GM12878 (cell line): ENCODE measurements around the gene DIAPH3. TPM values are rescaled to one million over a fixed set of nuclear protein-coding genes. Genes with fewer than 3 reads are reported as not detected.

Source experiments
- ATAC-seq: fragments of 200-7000 bp; cut with Tn5 transposase; 3 replicates; pipeline ENCODE4 v1.9.1; 2020; ENCODE audit warnings: mild to moderate bottlenecking, moderate library complexity
- BruUV-seq: library from RNA; stranded (reverse); fragments of 400-500 nt; replicated peaks from 2 replicates; lab custom pipeline; 2021; lab: Mats Ljungman, UMichigan
- CTCF ChIA-PET: fragments of 300-600 bp; sonication (Branson Sonifier 250); formaldehyde crosslinking; extraction: SDS; loops from one replicate; lab custom pipeline; 2021; ENCODE audit warnings: inconsistent platforms; lab: Yijun Ruan, JAX
- POLR2A ChIA-PET: fragments of 350-600 bp; formaldehyde crosslinking; extraction: SDS; loops from one replicate; lab custom pipeline; 2021; ENCODE audit warnings: inconsistent platforms; lab: Charles Lee
- RAD21 ChIA-PET: fragments of 300-600 bp; sonication (Branson Sonifier 250); formaldehyde crosslinking; loops from one replicate; lab custom pipeline; 2023; ENCODE audit warnings: antibody characterized with exemption; ENCODE audit not compliant: unreplicated experiment; lab: Charles Lee
- SMC1A ChIA-PET: fragments of 300-600 bp; sonication (Branson Sonifier 250); formaldehyde crosslinking; loops from one replicate; lab custom pipeline; 2023; ENCODE audit not compliant: unreplicated experiment, uncharacterized antibody; lab: Charles Lee
- DNase-seq: peaks from one replicate; pipeline ENCODE4 v3.0.0-alpha.2; 2011; ENCODE audit warnings: low read depth, low spot score
- FAIRE-seq: peaks from 3 replicates; lab custom pipeline; 2011; peaks lifted over from hg19 to GRCh38; lab: Jason Lieb, UNC
- H2AFZ ChIP-seq: 2 replicates; pipeline ENCODE4 v1.6.0; 2011; ENCODE audit warnings: low read depth, low read length, control low read depth; ENCODE audit not compliant: control insufficient read depth
- H3K27ac ChIP-seq: 2 replicates; pipeline ENCODE4 v1.5.1; 2011; ENCODE audit warnings: control low read depth; ENCODE audit not compliant: control insufficient read depth, insufficient read depth
- H3K27me3 ChIP-seq, 2 experiments: replicated peaks in 1 of 2; 2 replicates each; pipeline versions ENCODE4 v1.6.0 to v1.6.1; 2011; ENCODE audit warnings: low read length in 1 of 2; ENCODE audit not compliant: control insufficient read depth in 2 of 2, insufficient read depth in 2 of 2
- H3K36me3 ChIP-seq, 2 experiments: 2 replicates each; pipeline ENCODE4 v1.5.1; 2011; ENCODE audit warnings: low read length in 1 of 2; ENCODE audit not compliant: control insufficient read depth in 2 of 2, insufficient read depth in 2 of 2
- H3K4me1 ChIP-seq: 2 replicates; pipeline ENCODE4 v1.6.1; 2011; ENCODE audit warnings: mild to moderate bottlenecking, low read length, moderate library complexity, mixed read lengths; ENCODE audit not compliant: control insufficient read depth, insufficient read depth
- H3K4me2 ChIP-seq: 2 replicates; pipeline ENCODE4 v1.6.0; 2011; ENCODE audit warnings: control low read depth; ENCODE audit not compliant: control insufficient read depth, insufficient read depth
- H3K4me3 ChIP-seq: fragments of 200-600 bp; sonication (generic); 2 replicates; pipeline ENCODE4 v1.5.1; 2016
- H3K79me2 ChIP-seq: 2 replicates; pipeline ENCODE4 v1.6.0; 2011; ENCODE audit warnings: low read length; ENCODE audit not compliant: control insufficient read depth, insufficient read depth
- H3K9ac ChIP-seq: 2 replicates; pipeline ENCODE4 v1.8.0; 2011; ENCODE audit warnings: low read length, control low read depth, mixed read lengths; ENCODE audit not compliant: control insufficient read depth, insufficient read depth
- H3K9me3 ChIP-seq: replicated peaks from 3 replicates; pipeline ENCODE4 v1.5.1; 2011; ENCODE audit warnings: mild to moderate bottlenecking, low read length; ENCODE audit not compliant: control insufficient read depth, insufficient read depth
- H4K20me1 ChIP-seq: 2 replicates; pipeline ENCODE4 v1.6.0; 2011; ENCODE audit not compliant: control insufficient read depth, insufficient read depth
- BCL3 ChIP-seq: IDR thresholded peaks from 2 replicates; pipeline ENCODE4 v1.6.1; 2011; ENCODE audit warnings: borderline replicate concordance, low read depth, mild to moderate bottlenecking, moderate library complexity, low read length; ENCODE audit not compliant: insufficient read depth, poor library complexity, severe bottlenecking
- BMI1 ChIP-seq: fragments of 450-650 bp; IDR thresholded peaks from 2 replicates; pipeline ENCODE4 v1.6.1; 2016; ENCODE audit warnings: mild to moderate bottlenecking, moderate library complexity, borderline replicate concordance
- CREM ChIP-seq: IDR thresholded peaks from 2 replicates; pipeline ENCODE4 v1.6.1; 2014; ENCODE audit warnings: antibody characterized with exemption, low read depth
- ESRRA ChIP-seq: IDR thresholded peaks from 2 replicates; pipeline ENCODE4 v1.6.1; 2012; ENCODE audit warnings: mild to moderate bottlenecking, low read length, improper control_type of control experiment
- ETV6 ChIP-seq, 2 experiments: fragments of 450-650 bp in 1 of 2; IDR thresholded peaks in 1 of 2; conservative IDR thresholded peaks in 1 of 2; 2 replicates each; pipeline ENCODE4 v1.6.1; 2014; ENCODE audit warnings: antibody characterized with exemption in 1 of 2, borderline replicate concordance in 1 of 2, low read depth in 1 of 2, mild to moderate bottlenecking in 1 of 2, moderate library complexity in 1 of 2
- JUND ChIP-seq: IDR thresholded peaks from 2 replicates; pipeline ENCODE4 v1.6.1; 2012; ENCODE audit warnings: low read depth, mild to moderate bottlenecking, low read length, improper control_type of control experiment, moderate library complexity
- KLF5 ChIP-seq: fragments of 450-650 bp; IDR thresholded peaks from 2 replicates; pipeline ENCODE4 v1.6.1; 2014; ENCODE audit warnings: mild to moderate bottlenecking; ENCODE audit not compliant: partially characterized antibody
- MTA2 ChIP-seq: fragments of 450-650 bp; IDR thresholded peaks from 2 replicates; pipeline ENCODE4 v1.6.1; 2016; ENCODE audit warnings: low read depth, mild to moderate bottlenecking, moderate library complexity
- PML ChIP-seq: IDR thresholded peaks from 2 replicates; pipeline ENCODE4 v1.6.1; 2012; ENCODE audit warnings: low read length, inconsistent platforms
- STAT1 ChIP-seq: fragments of 450-650 bp; conservative IDR thresholded peaks from 2 replicates; pipeline ENCODE4 v1.6.1; 2014; ENCODE audit warnings: antibody characterized with exemption, mild to moderate bottlenecking
- TARDBP ChIP-seq: IDR thresholded peaks from 2 replicates; pipeline ENCODE4 v1.6.1; 2016; ENCODE audit warnings: borderline replicate concordance
- ZBTB33 ChIP-seq: fragments of 450-650 bp; IDR thresholded peaks from 2 replicates; pipeline ENCODE4 v1.6.1; 2017; ENCODE audit warnings: mild to moderate bottlenecking
- ZNF622 ChIP-seq: fragments of 450-650 bp; IDR thresholded peaks from 2 replicates; pipeline ENCODE4 v1.6.1; 2017; ENCODE audit warnings: mild to moderate bottlenecking, inconsistent platforms
- WGBS: methylation state at CpG from one replicate; pipeline ENCODE4 v1.1.6; 2016; ENCODE audit warnings: low lambda C conversion rate; ENCODE audit not compliant: insufficient replicate concordance, insufficient coverage; ENCODE audit errors: missing lambda C conversion rate; 5-methylcytosine and 5-hydroxymethylcytosine counted together
- in situ Hi-C: fragments of 300-500 bp; cut with MboI; formaldehyde crosslinking; loops from 9 replicates; pipeline ENCODE4 v1.14.3; 2018; ENCODE audit warnings: mixed read lengths
- intact Hi-C: fragments of 100-400 bp; cut with micrococcal nuclease; formaldehyde crosslinking; loops from one replicate; pipeline ENCODE4 v1.14.2; 2022; ENCODE audit not compliant: unreplicated experiment
- polyA plus RNA-seq, 11 experiments: library from polyadenylated mRNA; depleted of rRNA in 4 of 11; unstranded in 6 of 11; stranded (reverse) in 5 of 11; fragments of >200 nt; fragmentation: Nextera tagmentation in 4 of 11; fragmentation: Illumina TruSeq in 1 of 11; extraction: Ambion mirVana in 4 of 11; extraction: Trizol in 1 of 11; gene quantifications; 1 replicate in 1 of 11; 2 replicates in 10 of 11; pipeline versions ENCODE4 v1.2.1 to v1.2.3, GENCODE V29; 2011 to 2016; ENCODE audit warnings: inconsistent platforms in 2 of 11, missing spikeins in 2 of 11, low read depth in 1 of 11
- total RNA-seq, 4 experiments: library from RNA; depleted of rRNA in 3 of 4; stranded (reverse); fragments of >200 nt in 3 of 4; fragmentation: Illumina TruSeq in 1 of 4; extraction: Trizol in 1 of 4; gene quantifications; 2 replicates each; pipeline versions ENCODE4 v1.2.1 to v1.2.3, GENCODE V29; 2013 to 2021

The DIAPH3 gene
- total and polyA plus RNA-seq, 10 of the 15 experiments (the other 5 are each of a cell fraction or from before 2014, with no cell fraction given) = 10.1 to 25.2 (median 15.4) TPM

GRCh38 chr13:59891053-59891452 lies 272.7 kb downstream of the DIAPH3 start (continued):
- TF ChIP-seq ZBTB33 = no peak
- no peak for TF ChIP-seq ETV6 (conservative IDR thresholded peaks at IDR 0.05 in 1 of 2, IDR thresholded peaks at IDR 0.05 in 1 of 2; ENCODE audit: borderline replicate concordance in 1 of 2, low read depth in 1 of 2)

- intact Hi-C loops = no loop called here
- in situ Hi-C loops = no loop called here
- no peaks in the 10 kb centered on the region for H3K79me2 ChIP-seq
- DNase-seq (no peak), ATAC-seq (no peak)
- ChIA-PET CTCF (interaction anchor here (0.6 to 1.0 kb wide), 2 partner anchors 8 to 210 kb away, joined by 4 read pairs; no protein-coding TSS in a partner anchor), SMC1A (interaction anchor here (0.6 to 0.7 kb wide), 2 partner anchors 10 to 162 kb away, joined by 3 read pairs; no protein-coding TSS in a partner anchor)
- H3K27ac ChIP-seq = no peak overlapping the region
- no peak overlapping the region; the same call in 1 of the 2 replicates for H2AFZ ChIP-seq
- 100% methylated on average over 1 of the region's 1 CpG for WGBS
- no TSS peak for BruUV-seq
- no peaks in the 10 kb centered on the region for H3K36me3 ChIP-seq
- no peak overlapping the region for H3K9ac ChIP-seq
- no peak for TF ChIP-seq BCL3
- no peak for TF ChIP-seq STAT1
- no peak for TF ChIP-seq ESRRA
- TF ChIP-seq PML = no peak
- no peak for TF ChIP-seq CREM
- TF ChIP-seq TARDBP = no peak
- no peak for TF ChIP-seq MTA2
- no peak for TF ChIP-seq BMI1
- TF ChIP-seq KLF5 = no peak
- no peak for TF ChIP-seq JUND
- no peak for TF ChIP-seq ZNF622
- TF ChIP-seq, all 136 proteins: peak for 0
- Histone ChIP-seq H3K4me3 (no peak overlapping the region), H4K20me1 (no peaks in the 10 kb centered on the region), H3K4me1 (no peaks in the 10 kb centered on the region), H3K4me2 (no peak overlapping the region), H3K9me3 (no peaks in the 10 kb centered on the region), H3K27me3 (no peaks in the 10 kb centered on the region)
- POLR2A ChIA-PET = no interaction called here
- no peak for FAIRE-seq
- RAD21 ChIA-PET = no interaction called here
These were observed 273.7 kb downstream of the DIAPH3 start for GRCh38 chr13:59890054-59890453.
